Stomach (tissue), 4 donors: ENCODE results near the gene IGSF10.

ENCODE experiments used
- POLR2A ChIP-seq, 4 donors: fragments of 450-650 bp; IDR thresholded peaks; one replicate each; pipeline ENCODE4 v1.6.1; 2016; ENCODE audit warnings: antibody characterized with exemption in 4 of 4, control low read depth in 2 of 4, mild to moderate bottlenecking in 1 of 4, moderate library complexity in 1 of 4
- TF ChIP-seq, protein P1 (sequence below), 7 experiments: fragments of 450-650 bp in 4 of 7; fragments of 200-600 bp in 3 of 7; sonication (generic) in 3 of 7; IDR thresholded peaks; one replicate each; pipeline ENCODE4 v1.5.1; 2016 to 2019; ENCODE audit warnings: antibody characterized with exemption in 7 of 7, control low read depth in 2 of 7, mild to moderate bottlenecking in 1 of 7

DNA sequence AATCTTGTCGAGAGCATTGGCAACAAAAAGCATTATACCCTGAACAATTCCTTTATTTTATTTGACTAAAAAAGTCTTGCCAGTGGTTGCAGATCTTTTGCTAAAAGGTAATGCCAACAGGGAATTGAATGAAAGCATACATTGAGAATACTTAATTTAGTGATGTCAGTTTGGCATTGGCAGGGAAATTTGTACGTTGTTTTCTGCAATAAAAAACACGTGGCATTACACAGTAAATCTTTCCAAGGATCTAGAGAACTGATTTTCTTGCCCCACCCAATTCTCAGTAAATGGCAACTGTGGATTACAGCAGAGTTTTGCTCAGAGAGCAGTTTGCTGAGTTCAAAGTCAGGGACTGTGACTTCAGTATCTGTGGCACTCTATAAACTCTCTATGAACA lies 38.3 kb upstream of the IGSF10 start:
- TF ChIP-seq, protein P1, sequence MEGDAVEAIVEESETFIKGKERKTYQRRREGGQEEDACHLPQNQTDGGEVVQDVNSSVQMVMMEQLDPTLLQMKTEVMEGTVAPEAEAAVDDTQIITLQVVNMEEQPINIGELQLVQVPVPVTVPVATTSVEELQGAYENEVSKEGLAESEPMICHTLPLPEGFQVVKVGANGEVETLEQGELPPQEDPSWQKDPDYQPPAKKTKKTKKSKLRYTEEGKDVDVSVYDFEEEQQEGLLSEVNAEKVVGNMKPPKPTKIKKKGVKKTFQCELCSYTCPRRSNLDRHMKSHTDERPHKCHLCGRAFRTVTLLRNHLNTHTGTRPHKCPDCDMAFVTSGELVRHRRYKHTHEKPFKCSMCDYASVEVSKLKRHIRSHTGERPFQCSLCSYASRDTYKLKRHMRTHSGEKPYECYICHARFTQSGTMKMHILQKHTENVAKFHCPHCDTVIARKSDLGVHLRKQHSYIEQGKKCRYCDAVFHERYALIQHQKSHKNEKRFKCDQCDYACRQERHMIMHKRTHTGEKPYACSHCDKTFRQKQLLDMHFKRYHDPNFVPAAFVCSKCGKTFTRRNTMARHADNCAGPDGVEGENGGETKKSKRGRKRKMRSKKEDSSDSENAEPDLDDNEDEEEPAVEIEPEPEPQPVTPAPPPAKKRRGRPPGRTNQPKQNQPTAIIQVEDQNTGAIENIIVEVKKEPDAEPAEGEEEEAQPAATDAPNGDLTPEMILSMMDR (IDR thresholded peaks at IDR 0.05), result no peak
- no peak for TF ChIP-seq POLR2A (IDR thresholded peaks at IDR 0.05)
